ENCODE measurements around the gene LGMN.

LGMN gene

DNA sequence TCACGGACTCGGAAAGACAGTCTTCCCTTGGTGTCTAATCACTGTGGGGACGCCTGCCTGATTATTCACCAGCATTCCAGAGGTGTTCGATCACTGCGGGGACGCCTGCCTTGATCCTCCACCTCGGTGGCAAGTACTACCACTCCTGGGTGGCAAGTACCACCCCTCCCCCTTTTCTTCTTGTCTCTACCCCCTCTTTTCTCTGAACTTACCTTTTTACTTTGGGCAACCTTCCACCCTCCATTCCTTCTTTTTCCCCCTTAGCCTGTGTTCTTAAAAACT is 12.0 kb upstream of the LGMN start:
- Histone ChIP-seq H2BK12ac (ENCODE audit: low read length in 2 of 2) (no peak overlapping the region), H2AFZ (ENCODE audit: low read depth, low read length) (no peak overlapping the region), H3K79me1 (replicated peaks; ENCODE audit: low read length, poor library complexity, severe bottlenecking) (no peaks in the 10 kb centered on the region), H3K23ac (ENCODE audit: low read length in 2 of 2) (no peak overlapping the region), H2BK5ac (ENCODE audit: low read depth, low read length, poor library complexity, severe bottlenecking) (no peak overlapping the region), H3K9me3 (ENCODE audit: control insufficient read depth, low read length) (no peaks in the 10 kb centered on the region), H3K14ac (ENCODE audit: low read length in 2 of 2) (no peak overlapping the region), H3K27ac (ENCODE audit: low read length, poor library complexity, severe bottlenecking) (no peak overlapping the region), H2AK5ac (ENCODE audit: low read length, severe bottlenecking) (no peak overlapping the region), H2BK15ac (ENCODE audit: low read depth, poor library complexity, severe bottlenecking) (no peak overlapping the region), H4K91ac (ENCODE audit: low read length) (no peak overlapping the region), H3K18ac (ENCODE audit: low read depth in 1 of 2, low read length in 2 of 2) (no peak overlapping the region), H3K4me2 (ENCODE audit: low read length, poor library complexity, severe bottlenecking) (no peak overlapping the region), H3K4me3 (ENCODE audit: insufficient read depth in 1 of 2, low read depth in 1 of 2, low read length in 2 of 2) (no peak overlapping the region), H3K27me3 (ENCODE audit: control insufficient read depth in 1 of 2, insufficient read depth in 1 of 2, low read length in 2 of 2) (peaks cover 12 to 16% of the 10 kb centered on the region in 2 experiments), H3K9ac (ENCODE audit: low read length) (no peak overlapping the region), H2BK120ac (ENCODE audit: low read depth, low read length) (no peak overlapping the region), H3K4me1 (ENCODE audit: control insufficient read depth, insufficient read depth, low read depth, low read length) (peaks cover 2% of the 10 kb centered on the region), H3K4ac (ENCODE audit: low read depth in 1 of 2, low read length in 2 of 2) (no peak overlapping the region), H4K8ac (ENCODE audit: low read length) (no peak overlapping the region), H3K36me3 (ENCODE audit: control insufficient read depth in 1 of 2, insufficient read depth in 2 of 2, low read depth in 1 of 2, low read length in 2 of 2) (no peaks in the 10 kb centered on the region)
- DNase-seq: no peak
- WGBS: 56% methylated on average over 7 of the region's 7 CpGs

DNA sequence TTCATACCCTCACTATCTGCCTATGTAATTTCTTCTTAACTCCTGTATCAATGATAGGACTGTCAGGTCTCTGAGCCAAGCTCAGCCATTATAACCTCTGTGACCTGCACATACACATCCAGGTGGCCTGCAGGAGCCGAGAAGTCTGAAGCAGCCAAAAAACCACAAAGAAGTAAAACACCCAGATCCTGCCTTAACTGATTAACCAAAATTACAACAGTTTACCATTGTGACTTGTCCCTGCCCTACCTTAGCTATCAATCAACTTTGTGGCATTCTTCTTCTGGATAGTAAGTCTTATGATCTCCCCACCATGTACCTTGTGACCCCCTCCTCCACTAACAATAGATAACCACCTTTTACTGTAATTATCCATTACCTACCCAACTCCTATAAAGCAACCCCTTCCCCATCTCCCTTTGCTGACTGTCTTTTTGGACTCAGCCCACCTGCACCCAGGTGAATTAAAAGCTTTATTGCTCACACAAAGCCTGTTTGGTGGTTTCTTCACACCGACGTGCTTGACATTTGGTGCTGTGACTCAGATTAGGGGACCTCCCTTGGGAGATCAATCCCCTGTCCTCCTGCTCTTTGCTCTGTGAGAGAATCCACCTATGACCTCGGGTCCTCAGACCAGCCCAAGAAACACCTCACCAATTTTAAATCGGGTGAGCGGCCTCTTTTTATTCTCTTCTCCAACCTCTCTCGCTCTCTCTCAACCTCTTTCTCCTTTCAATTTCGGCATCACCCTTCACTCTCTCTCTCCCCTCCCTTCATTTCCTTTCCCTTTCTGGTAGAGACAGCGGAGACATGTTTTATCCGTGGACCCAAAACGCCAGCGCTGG is 11.5 kb upstream of the LGMN start:
- Histone ChIP-seq H2BK5ac (ENCODE audit: low read depth, low read length, poor library complexity, severe bottlenecking) (no peak overlapping the region), H3K27me3 (ENCODE audit: control insufficient read depth in 1 of 2, insufficient read depth in 1 of 2, low read length in 2 of 2) (peaks cover 12 to 16% of the 10 kb centered on the region in 2 experiments), H3K23ac (ENCODE audit: low read length in 2 of 2) (no peak overlapping the region), H3K9me3 (ENCODE audit: control insufficient read depth, low read length) (no peaks in the 10 kb centered on the region), H3K4ac (ENCODE audit: low read depth in 1 of 2, low read length in 2 of 2) (no peak overlapping the region), H4K91ac (ENCODE audit: low read length) (no peak overlapping the region), H2BK15ac (ENCODE audit: low read depth, poor library complexity, severe bottlenecking) (no peak overlapping the region), H2BK12ac (ENCODE audit: low read length in 2 of 2) (no peak overlapping the region), H3K36me3 (ENCODE audit: control insufficient read depth in 1 of 2, insufficient read depth in 2 of 2, low read depth in 1 of 2, low read length in 2 of 2) (no peaks in the 10 kb centered on the region), H3K18ac (ENCODE audit: low read depth in 1 of 2, low read length in 2 of 2) (no peak overlapping the region), H4K8ac (ENCODE audit: low read length) (no peak overlapping the region), H3K9ac (ENCODE audit: low read length) (no peak overlapping the region), H3K4me2 (ENCODE audit: low read length, poor library complexity, severe bottlenecking) (no peak overlapping the region), H3K4me1 (ENCODE audit: control insufficient read depth, insufficient read depth, low read depth, low read length) (peaks cover 2% of the 10 kb centered on the region), H2AFZ (ENCODE audit: low read depth, low read length) (no peak overlapping the region), H3K79me1 (replicated peaks; ENCODE audit: low read length, poor library complexity, severe bottlenecking) (no peaks in the 10 kb centered on the region), H3K14ac (ENCODE audit: low read length in 2 of 2) (no peak overlapping the region), H3K27ac (ENCODE audit: low read length, poor library complexity, severe bottlenecking) (no peak overlapping the region), H2AK5ac (ENCODE audit: low read length, severe bottlenecking) (no peak overlapping the region), H2BK120ac (ENCODE audit: low read depth, low read length) (no peak overlapping the region), H3K4me3 (ENCODE audit: insufficient read depth in 1 of 2, low read depth in 1 of 2, low read length in 2 of 2) (no peak overlapping the region)
- no peak for DNase-seq
- WGBS: 89% methylated on average over 12 of the region's 12 CpGs

DNA sequence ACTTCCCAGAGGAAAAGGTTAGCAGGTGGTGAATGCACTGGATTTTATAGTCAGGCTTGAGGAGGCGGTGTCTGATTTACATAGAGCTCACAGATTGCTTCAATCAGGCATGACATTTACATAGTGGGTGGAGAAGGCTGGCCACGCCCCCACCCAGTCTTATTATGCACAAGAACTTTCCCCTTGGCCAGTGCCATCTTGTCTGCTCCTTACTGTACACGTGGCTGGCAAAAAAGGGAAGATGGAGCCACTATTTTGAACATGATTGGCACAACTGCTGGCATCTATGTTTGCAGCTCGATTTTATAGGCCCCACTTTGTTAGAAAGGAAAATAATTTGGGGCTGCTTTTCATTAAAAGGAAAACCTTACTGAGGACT is 10.9 kb upstream of the LGMN start:
- no peak overlapping the region for H3K9ac ChIP-seq (ENCODE audit: low read length)
- no peak overlapping the region for H3K27ac ChIP-seq (ENCODE audit: low read length, poor library complexity, severe bottlenecking)
- no peak overlapping the region for H3K18ac ChIP-seq (ENCODE audit: low read depth in 1 of 2, low read length in 2 of 2)
- no peak overlapping the region for H2BK12ac ChIP-seq (ENCODE audit: low read length in 2 of 2)
- no peak overlapping the region for H3K4me3 ChIP-seq (ENCODE audit: insufficient read depth in 1 of 2, low read depth in 1 of 2, low read length in 2 of 2)
- no peaks in the 10 kb centered on the region for H3K36me3 ChIP-seq (ENCODE audit: control insufficient read depth in 1 of 2, insufficient read depth in 2 of 2, low read depth in 1 of 2, low read length in 2 of 2)
- H3K4ac ChIP-seq (ENCODE audit: low read depth in 1 of 2, low read length in 2 of 2): no peak overlapping the region
- peak; percentile 26 for DNase-seq
- peaks cover 2% of the 10 kb centered on the region for H3K4me1 ChIP-seq (ENCODE audit: control insufficient read depth, insufficient read depth, low read depth, low read length)
- H3K23ac ChIP-seq (ENCODE audit: low read length in 2 of 2): no peak overlapping the region
- no peak overlapping the region for H4K91ac ChIP-seq (ENCODE audit: low read length)
- no peaks in the 10 kb centered on the region for H3K79me1 ChIP-seq (replicated peaks; ENCODE audit: low read length, poor library complexity, severe bottlenecking)
- H2BK5ac ChIP-seq (ENCODE audit: low read depth, low read length, poor library complexity, severe bottlenecking): no peak overlapping the region
- H4K8ac ChIP-seq (ENCODE audit: low read length): no peak overlapping the region
- H2AFZ ChIP-seq (ENCODE audit: low read depth, low read length): no peak overlapping the region
- H3K27me3 ChIP-seq (ENCODE audit: control insufficient read depth in 1 of 2, insufficient read depth in 1 of 2, low read length in 2 of 2): peaks cover 12 to 16% of the 10 kb centered on the region in 2 experiments
- no peak overlapping the region for H2AK5ac ChIP-seq (ENCODE audit: low read length, severe bottlenecking)
- H3K14ac ChIP-seq (ENCODE audit: low read length in 2 of 2): no peak overlapping the region
- 71% methylated on average over 4 of the region's 4 CpGs for WGBS
- no peak overlapping the region for H2BK15ac ChIP-seq (ENCODE audit: low read depth, poor library complexity, severe bottlenecking)
- H3K9me3 ChIP-seq (ENCODE audit: control insufficient read depth, low read length): no peaks in the 10 kb centered on the region
- H2BK120ac ChIP-seq (ENCODE audit: low read depth, low read length): no peak overlapping the region
- no peak overlapping the region for H3K4me2 ChIP-seq (ENCODE audit: low read length, poor library complexity, severe bottlenecking)

DNA sequence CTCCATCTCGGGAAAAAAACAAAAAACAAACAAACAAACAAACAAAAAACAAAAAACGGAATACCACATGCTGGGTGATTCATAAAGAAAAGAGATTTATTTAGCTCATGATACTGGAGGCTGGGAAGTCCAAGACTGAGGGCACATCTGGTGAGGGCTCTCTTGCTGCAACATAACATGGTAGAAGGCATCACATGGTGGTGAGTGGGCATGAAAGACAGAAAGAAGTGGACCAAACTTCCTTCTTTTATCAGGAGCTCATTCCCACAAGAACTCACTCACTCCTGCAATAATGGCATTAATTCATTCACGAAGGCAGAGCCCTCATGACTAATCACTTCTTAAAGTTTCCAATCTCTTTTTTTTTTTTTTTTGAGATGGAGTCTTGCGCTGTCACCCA is 8.0 kb upstream of the LGMN start:
- H3K9me3 ChIP-seq (ENCODE audit: control insufficient read depth, low read length): no peaks in the 10 kb centered on the region
- no peaks in the 10 kb centered on the region for H3K36me3 ChIP-seq (ENCODE audit: control insufficient read depth in 1 of 2, insufficient read depth in 2 of 2, low read depth in 1 of 2, low read length in 2 of 2)
- no peak overlapping the region for H3K14ac ChIP-seq (ENCODE audit: low read length in 2 of 2)
- H4K8ac ChIP-seq (ENCODE audit: low read length): no peak overlapping the region
- H3K9ac ChIP-seq (ENCODE audit: low read length): no peak overlapping the region
- H3K4me2 ChIP-seq (ENCODE audit: low read length, poor library complexity, severe bottlenecking): no peak overlapping the region
- H3K79me1 ChIP-seq (replicated peaks; ENCODE audit: low read length, poor library complexity, severe bottlenecking): no peaks in the 10 kb centered on the region
- H2BK5ac ChIP-seq (ENCODE audit: low read depth, low read length, poor library complexity, severe bottlenecking): no peak overlapping the region
- no peak for DNase-seq
- H2BK120ac ChIP-seq (ENCODE audit: low read depth, low read length): no peak overlapping the region
- H2AFZ ChIP-seq (ENCODE audit: low read depth, low read length): no peak overlapping the region
- peaks cover 2% of the 10 kb centered on the region for H3K4me1 ChIP-seq (ENCODE audit: control insufficient read depth, insufficient read depth, low read depth, low read length)
- H3K4ac ChIP-seq (ENCODE audit: low read depth in 1 of 2, low read length in 2 of 2): no peak overlapping the region
- H3K18ac ChIP-seq (ENCODE audit: low read depth in 1 of 2, low read length in 2 of 2): no peak overlapping the region
- no peak overlapping the region for H2AK5ac ChIP-seq (ENCODE audit: low read length, severe bottlenecking)
- 84% methylated on average over 3 of the region's 4 CpGs for WGBS
- no peak overlapping the region for H3K23ac ChIP-seq (ENCODE audit: low read length in 2 of 2)
- no peak overlapping the region for H2BK15ac ChIP-seq (ENCODE audit: low read depth, poor library complexity, severe bottlenecking)
- no peak overlapping the region for H2BK12ac ChIP-seq (ENCODE audit: low read length in 2 of 2)
- H3K27ac ChIP-seq (ENCODE audit: low read length, poor library complexity, severe bottlenecking): no peak overlapping the region
- H4K91ac ChIP-seq (ENCODE audit: low read length): no peak overlapping the region
- no peak overlapping the region for H3K4me3 ChIP-seq (ENCODE audit: insufficient read depth in 1 of 2, low read depth in 1 of 2, low read length in 2 of 2)
- H3K27me3 ChIP-seq (ENCODE audit: control insufficient read depth in 1 of 2, insufficient read depth in 1 of 2, low read length in 2 of 2): peaks cover 11 to 18% of the 10 kb centered on the region in 2 experiments

All from mesenchymal stem cell (in vitro differentiated cells and primary cell).